ENCODE data around the gene SPIN4.
"Not testable (repeated sequence)": the region's sequence is repeated elsewhere in the genome, so short reads cannot be mapped to it uniquely, and the experiment has no call there.

DNA sequence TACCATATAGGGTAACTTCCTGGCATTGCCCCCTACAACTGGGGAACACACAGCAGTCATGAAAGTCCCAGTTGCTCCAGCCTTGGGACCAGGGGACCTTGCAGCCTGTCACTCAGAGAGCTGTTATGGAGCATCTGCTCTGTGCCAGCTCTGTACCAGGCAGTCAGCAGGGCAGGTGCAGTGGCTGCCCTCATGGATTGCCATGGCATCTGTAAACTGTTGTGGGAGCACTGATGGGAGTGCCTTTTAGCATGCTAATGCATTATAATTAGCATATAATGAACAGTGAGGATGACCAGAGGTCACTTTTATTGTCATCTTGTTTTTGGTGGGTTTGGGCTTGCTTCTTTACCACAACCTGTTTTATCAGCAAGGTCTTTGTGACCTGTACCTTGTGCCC is 33.1 kb upstream of the SPIN4 start:
- TF ChIP-seq EZH2 (IDR thresholded peaks at IDR 0.05); POLR2AphosphoS5 (IDR thresholded peaks at IDR 0.05; ENCODE audit: borderline replicate concordance, low read depth, low read length); FOXP2 (optimal IDR thresholded peaks at IDR 0.05; ENCODE audit: control extremely low read depth, extremely low read length, insufficient read depth): not testable (repeated sequence)
